ENCODE measurements around the gene INSIG1.

The INSIG1 gene

GRCh38 chr7:155300641-155301452, 3.2 kb downstream of the INSIG1 start:
- peak overlapping the region; percentile 61 for H3K4me2 ChIP-seq
- H3K27ac ChIP-seq, result no peak overlapping the region
- H3K9ac ChIP-seq, result no peak overlapping the region
- H3K79me2 ChIP-seq (ENCODE audit: insufficient read depth, low read depth), result peaks cover 55% of the 10 kb centered on the region
- peaks cover 32% of the 10 kb centered on the region for H3K4me1 ChIP-seq (ENCODE audit: low read depth, poor library complexity, severe bottlenecking)
- no peak overlapping the region for H2AFZ ChIP-seq (ENCODE audit: low read depth)
- H3K36me3 ChIP-seq (ENCODE audit: insufficient read depth), result peaks cover 30% of the 10 kb centered on the region; the same call in 1 of the 2 replicates
- no peak for TF ChIP-seq CTCF (conservative IDR thresholded peaks at IDR 0.05; ENCODE audit: low read depth, low read length)
- H4K20me1 ChIP-seq (ENCODE audit: insufficient read depth), result peaks cover 31% of the 10 kb centered on the region
- no peak overlapping the region for H3K4me3 ChIP-seq (IDR thresholded peaks at IDR 0.05; ENCODE audit: insufficient read depth, low read depth, low read length)
- H3K27me3 ChIP-seq (ENCODE audit: insufficient read depth, low read depth), result no peaks in the 10 kb centered on the region

- H3K36me3 ChIP-seq (ENCODE audit: insufficient read depth), result peaks cover 36% of the 10 kb centered on the region; the same call in 1 of the 2 replicates
- H3K79me2 ChIP-seq (ENCODE audit: insufficient read depth, low read depth), result peaks cover 51% of the 10 kb centered on the region
- no peak for TF ChIP-seq CTCF (conservative IDR thresholded peaks at IDR 0.05; ENCODE audit: low read depth, low read length)
- H3K27me3 ChIP-seq (ENCODE audit: insufficient read depth, low read depth), result no peaks in the 10 kb centered on the region
- H3K4me2 ChIP-seq, result no peak overlapping the region
- no peak overlapping the region for H3K9ac ChIP-seq
- H3K27ac ChIP-seq, result no peak overlapping the region
- H4K20me1 ChIP-seq (ENCODE audit: insufficient read depth), result peaks cover 31% of the 10 kb centered on the region
- no peak overlapping the region for H2AFZ ChIP-seq (ENCODE audit: low read depth)
- peaks cover 23% of the 10 kb centered on the region for H3K4me1 ChIP-seq (ENCODE audit: low read depth, poor library complexity, severe bottlenecking)
- H3K4me3 ChIP-seq (IDR thresholded peaks at IDR 0.05; ENCODE audit: insufficient read depth, low read depth, low read length), result no peak overlapping the region
Measured at GRCh38 chr7:155303039-155303593, 5.4 kb downstream of the INSIG1 start.

GRCh38 chr7:155303897-155304296, 6.2 kb downstream of the INSIG1 start:
- TF ChIP-seq CTCF (conservative IDR thresholded peaks at IDR 0.05; ENCODE audit: low read depth, low read length), result no peak
- H3K27me3 ChIP-seq (ENCODE audit: insufficient read depth, low read depth), result no peaks in the 10 kb centered on the region
- peaks cover 31% of the 10 kb centered on the region for H4K20me1 ChIP-seq (ENCODE audit: insufficient read depth)
- H3K4me3 ChIP-seq (IDR thresholded peaks at IDR 0.05; ENCODE audit: insufficient read depth, low read depth, low read length), result no peak overlapping the region
- no peak overlapping the region for H2AFZ ChIP-seq (ENCODE audit: low read depth)
- H3K4me1 ChIP-seq (ENCODE audit: low read depth, poor library complexity, severe bottlenecking), result peaks cover 23% of the 10 kb centered on the region
- H3K4me2 ChIP-seq, result no peak overlapping the region
- no peak overlapping the region for H3K9ac ChIP-seq
- H3K27ac ChIP-seq, result no peak overlapping the region
- peaks cover 44% of the 10 kb centered on the region for H3K79me2 ChIP-seq (ENCODE audit: insufficient read depth, low read depth)
- peaks cover 43% of the 10 kb centered on the region; the same call in 1 of the 2 replicates for H3K36me3 ChIP-seq (ENCODE audit: insufficient read depth)

GRCh38 chr7:155305231-155305904, 7.7 kb downstream of the INSIG1 start:
- no peak overlapping the region for H2AFZ ChIP-seq (ENCODE audit: low read depth)
- H3K4me2 ChIP-seq, result no peak overlapping the region
- TF ChIP-seq CTCF (conservative IDR thresholded peaks at IDR 0.05; ENCODE audit: low read depth, low read length), result no peak
- peaks cover 19% of the 10 kb centered on the region; the same call in 1 of the 2 replicates for H4K20me1 ChIP-seq (ENCODE audit: insufficient read depth)
- H3K27ac ChIP-seq, result no peak overlapping the region
- H3K79me2 ChIP-seq (ENCODE audit: insufficient read depth, low read depth), result peaks cover 29% of the 10 kb centered on the region
- peaks cover 43% of the 10 kb centered on the region; the same call in 1 of the 2 replicates for H3K36me3 ChIP-seq (ENCODE audit: insufficient read depth)
- H3K27me3 ChIP-seq (ENCODE audit: insufficient read depth, low read depth), result no peaks in the 10 kb centered on the region
- no peak overlapping the region for H3K9ac ChIP-seq
- no peak overlapping the region for H3K4me3 ChIP-seq (IDR thresholded peaks at IDR 0.05; ENCODE audit: insufficient read depth, low read depth, low read length)
- peaks cover 13% of the 10 kb centered on the region for H3K4me1 ChIP-seq (ENCODE audit: low read depth, poor library complexity, severe bottlenecking)
